Tibial nerve (tissue), 4 donors: ENCODE data around the gene PPP2R2D. TPM values are rescaled to one million over a fixed set of nuclear protein-coding genes. Genes with fewer than 3 reads are reported as not detected.

Source experiments
- DNase-seq, 2 donors: peaks; one replicate each; pipeline ENCODE4 v3.0.0-alpha.2; 2019; ENCODE audit warnings: low spot score in 2 of 2
- H3K27ac ChIP-seq, 4 donors: fragments of 200-600 bp; sonication (generic) in 3 of 4; one replicate each; pipeline ENCODE4 v1.5.1; 2017 to 2019; ENCODE audit warnings: mild to moderate bottlenecking in 1 of 4
- H3K27me3 ChIP-seq, 2 donors: fragments of 200-600 bp; sonication (generic) in 1 of 2; one replicate each; pipeline versions ENCODE4 v1.5.1 to v1.6.0; 2017 to 2019
- H3K36me3 ChIP-seq, 3 donors: fragments of 200-600 bp; sonication (generic); one replicate each; pipeline ENCODE4 v1.5.1; 2018 to 2019
- H3K4me1 ChIP-seq, 4 donors: fragments of 200-600 bp; sonication (generic) in 3 of 4; one replicate each; pipeline ENCODE4 v1.5.1; 2017 to 2019
- H3K4me3 ChIP-seq, 4 donors: fragments of 200-600 bp; sonication (generic) in 3 of 4; one replicate each; pipeline ENCODE4 v1.5.1; 2017 to 2019; ENCODE audit warnings: mild to moderate bottlenecking in 1 of 4, moderate library complexity in 1 of 4
- H3K9me3 ChIP-seq, 4 donors: fragments of 200-600 bp; sonication (generic) in 3 of 4; one replicate each; pipeline ENCODE4 v1.5.1; 2017 to 2019
- EP300 ChIP-seq, 2 donors: sonication (generic); formaldehyde crosslinking; IDR thresholded peaks; one replicate each; pipeline ENCODE4 v1.6.1; 2017; ENCODE audit warnings: antibody characterized with exemption in 2 of 2, mild to moderate bottlenecking in 1 of 2
- POLR2A ChIP-seq, 2 donors: fragments of 450-650 bp; IDR thresholded peaks; one replicate each; pipeline ENCODE4 v1.6.1; 2017; ENCODE audit warnings: antibody characterized with exemption in 2 of 2, mild to moderate bottlenecking in 2 of 2, moderate library complexity in 2 of 2
- WGBS, 2 donors: methylation state at CpG; one replicate each; pipeline ENCODE4 v1.1.5; 2018; 5-methylcytosine and 5-hydroxymethylcytosine counted together
- total RNA-seq, 4 donors: library from RNA; depleted of rRNA; stranded (reverse); fragments of >200 nt; gene quantifications; one replicate each; pipeline ENCODE4 v1.1.0, GENCODE V29; 2016
- TF ChIP-seq, protein P1 (sequence below), 5 experiments: fragments of 200-600 bp in 3 of 5; fragments of 450-650 bp in 2 of 5; sonication (generic) in 3 of 5; IDR thresholded peaks; one replicate each; pipeline ENCODE4 v1.5.1; 2016 to 2019; ENCODE audit warnings: antibody characterized with exemption in 5 of 5, mild to moderate bottlenecking in 3 of 5, moderate library complexity in 2 of 5

Gene PPP2R2D
- total RNA-seq, 4 donors from 2014 or later: 22.9 to 35.1 (median 28.9) TPM

DNA sequence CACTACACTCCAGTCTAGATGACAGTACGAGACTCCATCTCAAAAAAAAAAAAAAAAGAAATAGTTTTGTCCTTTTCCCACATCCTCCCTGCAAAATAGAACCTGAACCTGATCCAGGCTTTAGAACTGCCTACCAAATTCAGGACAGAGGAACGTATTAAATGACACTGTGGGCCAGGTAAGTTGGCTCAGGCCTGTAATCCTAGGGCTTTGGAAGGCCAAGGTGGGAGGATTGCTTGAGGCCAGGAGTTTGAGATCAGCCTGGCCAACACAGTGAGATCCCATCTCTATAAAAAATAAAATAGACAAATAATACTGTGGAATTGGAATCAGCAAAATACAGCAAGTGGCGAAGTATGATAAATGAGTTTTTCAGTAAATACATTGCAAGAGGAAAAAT is 90.9 kb downstream of the PPP2R2D start:
- peaks cover 0 to 2% (median 0%) of the 10 kb centered on the region in 4 donors for H3K9me3 ChIP-seq
- peaks cover 0 to 7% (median 3%) of the 10 kb centered on the region in 4 donors for H3K4me1 ChIP-seq
- TF ChIP-seq POLR2A (IDR thresholded peaks at IDR 0.05): no peak
- no peak overlapping the region for H3K27ac ChIP-seq
- no peaks in the 10 kb centered on the region for H3K27me3 ChIP-seq
- WGBS, 2 donors: 83 to 90% methylated on average over 3 of the region's 3 CpGs
- H3K36me3 ChIP-seq: no peaks in the 10 kb centered on the region
- no peak for DNase-seq
- H3K4me3 ChIP-seq: no peak overlapping the region

DNA sequence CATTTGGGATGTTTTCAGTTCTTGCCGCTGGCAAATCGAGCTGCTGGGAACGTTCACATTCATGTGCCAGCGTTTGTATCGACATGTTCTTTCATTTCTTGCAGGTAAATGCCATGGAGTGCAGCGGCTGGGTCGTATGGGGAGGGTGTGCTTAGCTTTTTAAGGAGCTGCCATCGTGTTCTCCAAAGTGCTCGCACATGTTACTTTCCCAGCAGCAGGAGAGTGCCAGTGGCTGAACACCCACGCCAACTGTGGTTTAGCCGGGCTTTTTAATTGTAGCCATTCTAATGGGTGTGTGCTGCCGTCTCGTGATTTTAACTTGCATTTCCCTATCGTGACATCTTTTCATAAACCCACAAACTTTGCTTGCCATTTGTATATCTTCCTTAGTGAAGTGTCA is 92.5 kb downstream of the PPP2R2D start:
- WGBS, 2 donors: 88 to 93% methylated on average over 14 of the region's 14 CpGs
- no peak for DNase-seq

DNA sequence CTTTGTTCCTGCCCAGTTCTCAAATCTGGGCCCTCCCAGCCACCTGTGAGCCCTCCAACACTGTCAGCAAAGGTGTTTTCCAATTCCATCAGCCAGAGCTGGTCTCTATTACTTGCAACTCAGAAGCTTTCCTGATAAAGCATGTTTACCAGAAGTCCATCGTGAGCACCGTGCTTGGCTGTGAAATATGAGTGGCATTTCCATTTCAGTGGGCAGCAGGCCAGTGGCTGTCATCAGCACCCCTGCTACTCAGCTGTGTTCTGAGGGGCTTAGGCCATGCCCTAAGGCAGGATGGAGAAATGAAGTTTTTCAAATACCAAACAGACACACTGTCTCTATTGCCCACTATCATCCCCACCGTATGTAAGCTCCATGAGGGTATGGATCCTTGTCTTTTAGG is 93.6 kb downstream of the PPP2R2D start:
- peaks cover 0 to 29% (median 20%) of the 10 kb centered on the region in 4 donors for H3K4me1 ChIP-seq
- no peaks in the 10 kb centered on the region for H3K27me3 ChIP-seq
- 40 to 48% methylated on average over 3 of the region's 3 CpGs for WGBS, 2 donors
- no peak overlapping the region for H3K27ac ChIP-seq
- no peak overlapping the region for H3K4me3 ChIP-seq
- no peaks in the 10 kb centered on the region for H3K36me3 ChIP-seq
- no peak for DNase-seq
- H3K9me3 ChIP-seq: no peaks in the 10 kb centered on the region
- TF ChIP-seq, protein P1, sequence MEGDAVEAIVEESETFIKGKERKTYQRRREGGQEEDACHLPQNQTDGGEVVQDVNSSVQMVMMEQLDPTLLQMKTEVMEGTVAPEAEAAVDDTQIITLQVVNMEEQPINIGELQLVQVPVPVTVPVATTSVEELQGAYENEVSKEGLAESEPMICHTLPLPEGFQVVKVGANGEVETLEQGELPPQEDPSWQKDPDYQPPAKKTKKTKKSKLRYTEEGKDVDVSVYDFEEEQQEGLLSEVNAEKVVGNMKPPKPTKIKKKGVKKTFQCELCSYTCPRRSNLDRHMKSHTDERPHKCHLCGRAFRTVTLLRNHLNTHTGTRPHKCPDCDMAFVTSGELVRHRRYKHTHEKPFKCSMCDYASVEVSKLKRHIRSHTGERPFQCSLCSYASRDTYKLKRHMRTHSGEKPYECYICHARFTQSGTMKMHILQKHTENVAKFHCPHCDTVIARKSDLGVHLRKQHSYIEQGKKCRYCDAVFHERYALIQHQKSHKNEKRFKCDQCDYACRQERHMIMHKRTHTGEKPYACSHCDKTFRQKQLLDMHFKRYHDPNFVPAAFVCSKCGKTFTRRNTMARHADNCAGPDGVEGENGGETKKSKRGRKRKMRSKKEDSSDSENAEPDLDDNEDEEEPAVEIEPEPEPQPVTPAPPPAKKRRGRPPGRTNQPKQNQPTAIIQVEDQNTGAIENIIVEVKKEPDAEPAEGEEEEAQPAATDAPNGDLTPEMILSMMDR (IDR thresholded peaks at IDR 0.05): no peak
- TF ChIP-seq EP300 (IDR thresholded peaks at IDR 0.05): no peak
- TF ChIP-seq POLR2A (IDR thresholded peaks at IDR 0.05): no peak

More for the DNA sequence above, 92.5 kb downstream of the PPP2R2D start:
- Histone ChIP-seq H3K27me3 (no peaks in the 10 kb centered on the region), H3K4me1 (peaks cover 0 to 21% (median 13%) of the 10 kb centered on the region in 4 donors), H3K36me3 (no peaks in the 10 kb centered on the region), H3K27ac (no peak overlapping the region), H3K9me3 (no peaks in the 10 kb centered on the region), H3K4me3 (no peak overlapping the region)
- TF ChIP-seq EP300 (IDR thresholded peaks at IDR 0.05) (no peak), POLR2A (IDR thresholded peaks at IDR 0.05) (no peak)
- TF ChIP-seq, protein P1 (IDR thresholded peaks at IDR 0.05): no peak

DNA sequence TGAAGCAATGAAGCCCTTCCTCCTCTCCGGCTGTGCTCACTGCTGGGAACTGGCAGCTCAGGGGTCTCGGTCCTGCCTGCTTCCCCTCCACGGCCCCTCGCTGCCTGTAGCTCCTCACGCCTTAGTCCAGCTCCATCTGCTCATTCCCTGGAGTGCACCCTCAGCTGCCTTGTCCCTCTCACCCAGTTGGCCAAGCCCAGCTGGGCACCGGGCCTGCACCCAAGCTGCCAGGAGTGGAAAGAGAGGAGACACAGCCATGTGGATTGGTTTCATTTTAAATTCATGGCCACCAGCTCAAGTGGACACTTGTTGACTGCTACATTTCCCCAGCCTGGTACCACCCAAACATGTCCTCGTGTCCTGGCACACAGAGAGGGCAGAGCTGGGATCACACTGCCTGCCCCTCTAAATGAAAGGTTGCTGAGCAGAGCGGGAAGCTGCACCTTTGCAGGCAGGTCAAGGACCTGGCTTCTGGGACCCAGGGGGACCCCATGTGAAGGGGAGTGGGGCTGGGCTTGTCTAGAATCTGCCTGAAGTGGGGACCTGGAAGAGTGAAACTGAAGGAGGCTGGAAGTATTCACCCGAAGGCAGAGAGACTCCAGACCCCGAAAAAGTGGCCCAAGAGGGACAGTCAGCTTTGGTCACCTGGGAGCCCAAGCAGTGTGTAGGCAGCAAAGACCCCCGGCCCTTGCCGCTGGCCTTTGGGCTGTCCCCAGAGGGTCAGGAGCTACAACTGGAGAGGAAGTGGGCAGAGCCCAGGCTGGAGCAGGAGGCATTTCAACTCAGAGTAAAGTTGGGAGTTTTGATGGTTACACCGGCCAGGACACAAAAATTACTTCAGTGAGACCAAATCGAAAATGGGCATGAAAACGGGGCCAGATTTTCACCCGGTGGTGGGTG is 95.9 kb downstream of the PPP2R2D start:
- Histone ChIP-seq H3K9me3 (no peaks in the 10 kb centered on the region), H3K27me3 (no peaks in the 10 kb centered on the region), H3K4me3 (no peak overlapping the region), H3K4me1 (peaks cover 0 to 29% (median 20%) of the 10 kb centered on the region in 4 donors), H3K36me3 (no peaks in the 10 kb centered on the region), H3K27ac (peak overlapping the region; percentile 50 to 87 (median 82))
- DNase-seq: no peak
- TF ChIP-seq POLR2A (IDR thresholded peaks at IDR 0.05) (no peak), EP300 (IDR thresholded peaks at IDR 0.05) (no peak)
- TF ChIP-seq, protein P1 (IDR thresholded peaks at IDR 0.05): no peak
- 66 to 70% methylated on average over 15 to 16 of the region's 16 CpGs for WGBS, 2 donors

DNA sequence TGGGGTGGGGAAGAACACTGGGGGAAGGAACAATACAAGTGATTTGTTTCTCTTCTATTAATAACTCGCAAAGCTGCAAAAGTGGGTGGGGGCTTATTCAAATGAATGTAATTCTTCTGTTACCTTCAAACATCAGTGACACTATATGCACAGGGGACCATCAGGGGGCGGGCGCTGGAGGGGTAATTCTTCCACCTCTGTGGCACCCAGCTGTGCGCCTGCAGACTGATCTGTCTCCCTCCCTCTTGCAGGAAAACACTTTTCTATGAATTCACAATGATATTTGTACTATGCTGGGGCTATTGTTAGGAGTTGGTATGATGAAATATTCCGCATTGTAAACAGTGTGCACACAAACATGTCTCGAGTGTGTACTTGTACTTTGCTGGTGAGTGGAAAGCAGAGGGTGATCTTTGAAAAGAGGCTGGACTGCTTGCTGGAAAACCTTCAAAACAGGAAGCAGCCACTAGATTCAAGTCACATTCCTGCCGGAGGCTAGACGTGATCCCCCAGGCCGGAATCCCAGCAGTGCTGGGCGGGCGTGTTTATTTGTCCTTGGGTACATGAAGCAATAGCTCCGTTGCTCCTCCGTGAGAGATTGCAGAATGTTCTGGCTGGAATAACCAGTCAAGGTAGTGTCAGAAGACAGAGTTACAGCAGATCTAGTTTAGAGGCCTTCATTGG is 96.7 kb downstream of the PPP2R2D start:
- TF ChIP-seq, protein P1 (IDR thresholded peaks at IDR 0.05): peak in 1 of 5 experiments; percentile 24
- TF ChIP-seq POLR2A (IDR thresholded peaks at IDR 0.05) (peak in 1 of 2 donors; percentile 32), EP300 (IDR thresholded peaks at IDR 0.05) (peak; percentile 79 to 92)
- Histone ChIP-seq H3K4me3 (no peak overlapping the region), H3K9me3 (no peaks in the 10 kb centered on the region), H3K27ac (peak overlapping the region; percentile 50 to 87 (median 82)), H3K36me3 (no peaks in the 10 kb centered on the region), H3K27me3 (no peaks in the 10 kb centered on the region), H3K4me1 (peaks cover 0 to 29% (median 20%) of the 10 kb centered on the region in 4 donors)
- DNase-seq: peak; percentile 72 to 84
- WGBS, 2 donors: 22 to 26% methylated on average over 13 of the region's 13 CpGs
